ENCODE results near the gene GAB2. TPM values are rescaled to one million over a fixed set of nuclear protein-coding genes. Genes with fewer than 3 reads are reported as not detected.

The GAB2 gene
- total RNA-seq, 1 experiment from 2014 or later = 10.0 TPM

- in situ Hi-C loops (cut with HindIII; ENCODE audit: low pct_unique_long_range_greater_than_20kb, low sequenced_read_pairs) = no loop called here
- intact Hi-C loops (cut with micrococcal nuclease; ENCODE audit: unreplicated experiment) = no loop called here
- Histone ChIP-seq H3K4me3 (ENCODE audit: low read depth in 2 of 2, low read length in 2 of 2) (no peak overlapping the region), H3K27me3 (ENCODE audit: control insufficient read depth, insufficient read depth, low read length) (no peaks in the 10 kb centered on the region), H3K4me1 (ENCODE audit: control insufficient read depth, insufficient read depth, low read length) (no peaks in the 10 kb centered on the region), H3K36me3 (ENCODE audit: control insufficient read depth, insufficient read depth, low read length) (no peaks in the 10 kb centered on the region), H3K27ac (ENCODE audit: low read length) (no peak overlapping the region), H3K9me3 (ENCODE audit: control insufficient read depth, insufficient read depth, low read depth, low read length) (peaks cover 4% of the 10 kb centered on the region; the same call in 1 of the 2 replicates)
- DNase-seq (ENCODE audit: low read depth, low spot score) = no peak
- CTCF ChIA-PET = no interaction called here
- no peak for ATAC-seq
- POLR2A ChIA-PET = no interaction called here
- TF ChIP-seq, protein P1, sequence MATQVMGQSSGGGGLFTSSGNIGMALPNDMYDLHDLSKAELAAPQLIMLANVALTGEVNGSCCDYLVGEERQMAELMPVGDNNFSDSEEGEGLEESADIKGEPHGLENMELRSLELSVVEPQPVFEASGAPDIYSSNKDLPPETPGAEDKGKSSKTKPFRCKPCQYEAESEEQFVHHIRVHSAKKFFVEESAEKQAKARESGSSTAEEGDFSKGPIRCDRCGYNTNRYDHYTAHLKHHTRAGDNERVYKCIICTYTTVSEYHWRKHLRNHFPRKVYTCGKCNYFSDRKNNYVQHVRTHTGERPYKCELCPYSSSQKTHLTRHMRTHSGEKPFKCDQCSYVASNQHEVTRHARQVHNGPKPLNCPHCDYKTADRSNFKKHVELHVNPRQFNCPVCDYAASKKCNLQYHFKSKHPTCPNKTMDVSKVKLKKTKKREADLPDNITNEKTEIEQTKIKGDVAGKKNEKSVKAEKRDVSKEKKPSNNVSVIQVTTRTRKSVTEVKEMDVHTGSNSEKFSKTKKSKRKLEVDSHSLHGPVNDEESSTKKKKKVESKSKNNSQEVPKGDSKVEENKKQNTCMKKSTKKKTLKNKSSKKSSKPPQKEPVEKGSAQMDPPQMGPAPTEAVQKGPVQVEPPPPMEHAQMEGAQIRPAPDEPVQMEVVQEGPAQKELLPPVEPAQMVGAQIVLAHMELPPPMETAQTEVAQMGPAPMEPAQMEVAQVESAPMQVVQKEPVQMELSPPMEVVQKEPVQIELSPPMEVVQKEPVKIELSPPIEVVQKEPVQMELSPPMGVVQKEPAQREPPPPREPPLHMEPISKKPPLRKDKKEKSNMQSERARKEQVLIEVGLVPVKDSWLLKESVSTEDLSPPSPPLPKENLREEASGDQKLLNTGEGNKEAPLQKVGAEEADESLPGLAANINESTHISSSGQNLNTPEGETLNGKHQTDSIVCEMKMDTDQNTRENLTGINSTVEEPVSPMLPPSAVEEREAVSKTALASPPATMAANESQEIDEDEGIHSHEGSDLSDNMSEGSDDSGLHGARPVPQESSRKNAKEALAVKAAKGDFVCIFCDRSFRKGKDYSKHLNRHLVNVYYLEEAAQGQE (IDR thresholded peaks at IDR 0.05; ENCODE audit: insufficient read depth in 1 of 2, low read depth in 2 of 2, low read length in 1 of 2) = no peak
- no peak for TF ChIP-seq POLR2AphosphoS5 (IDR thresholded peaks at IDR 0.05; ENCODE audit: low read depth, low read length)
- no peak for TF ChIP-seq CTCF (IDR thresholded peaks at IDR 0.05)
- TF ChIP-seq TCF7L2 (IDR thresholded peaks at IDR 0.05; ENCODE audit: low read depth, low read length) = no peak
- TF ChIP-seq SIN3A (IDR thresholded peaks at IDR 0.05; ENCODE audit: borderline replicate concordance, insufficient read depth, low read depth, low read length) = no peak
- no TSS peak for BruUV-seq (replicated peaks)
These were observed 38.5 kb downstream of the GAB2 start for GRCh38 chr11:78379039-78379670.

DNA sequence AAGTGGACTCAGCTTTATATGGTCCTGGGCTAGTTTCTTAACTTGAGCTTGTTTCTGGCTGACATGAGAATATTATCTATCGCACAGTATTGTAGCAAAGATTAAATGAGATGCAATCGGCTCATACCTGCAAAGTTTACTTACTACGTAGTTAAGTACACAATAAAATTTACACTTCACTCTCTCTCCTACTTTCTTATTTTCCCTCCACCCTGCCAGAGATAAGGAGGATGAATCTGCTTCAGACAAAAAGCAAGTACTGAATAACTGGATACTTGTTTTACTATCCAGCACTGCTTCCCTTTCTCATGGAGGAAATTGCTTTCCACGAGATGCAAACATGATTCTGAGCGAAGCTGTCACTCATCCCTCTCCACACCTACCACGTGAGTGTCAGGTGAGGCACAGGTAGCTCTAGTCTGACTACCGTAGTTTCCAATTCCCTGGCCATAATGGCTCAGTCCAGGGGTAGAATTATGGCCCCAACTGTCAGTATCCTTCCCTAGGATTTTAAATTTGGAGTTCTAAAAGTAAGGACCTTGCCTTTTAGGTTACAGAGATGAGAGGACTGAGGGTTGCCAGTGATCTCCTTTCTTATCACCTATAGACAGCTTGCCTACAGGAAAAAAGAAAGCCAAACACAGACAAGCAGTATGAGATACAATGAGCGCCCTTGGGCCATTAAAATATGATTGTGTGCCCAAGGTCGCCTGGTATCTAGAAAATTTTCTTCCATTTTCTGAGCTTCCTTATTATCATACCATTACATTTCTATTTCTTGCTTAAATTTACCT is 39.8 kb downstream of the GAB2 start:
- ATAC-seq (no peak), DNase-seq (ENCODE audit: low read depth, low spot score) (no peak)
- Histone ChIP-seq H3K27ac (ENCODE audit: low read length) (no peak overlapping the region), H3K36me3 (ENCODE audit: control insufficient read depth, insufficient read depth, low read length) (no peaks in the 10 kb centered on the region), H3K9me3 (ENCODE audit: control insufficient read depth, insufficient read depth, low read depth, low read length) (no peaks in the 10 kb centered on the region), H3K27me3 (ENCODE audit: control insufficient read depth, insufficient read depth, low read length) (no peaks in the 10 kb centered on the region), H3K4me3 (ENCODE audit: low read depth in 2 of 2, low read length in 2 of 2) (no peak overlapping the region), H3K4me1 (ENCODE audit: control insufficient read depth, insufficient read depth, low read length) (no peaks in the 10 kb centered on the region)
- intact Hi-C loops (cut with micrococcal nuclease; ENCODE audit: unreplicated experiment) = no loop called here
- ChIA-PET CTCF (no interaction called here), POLR2A (interaction anchor here (0.7 kb wide), 1 partner anchor 19 kb away, joined by 3 read pairs; no protein-coding TSS in a partner anchor)
- in situ Hi-C loops (cut with HindIII; ENCODE audit: low pct_unique_long_range_greater_than_20kb, low sequenced_read_pairs) = no loop called here
- BruUV-seq (replicated peaks) = no TSS peak
- no peak for TF ChIP-seq SIN3A (IDR thresholded peaks at IDR 0.05; ENCODE audit: borderline replicate concordance, insufficient read depth, low read depth, low read length)
- TF ChIP-seq, protein P1 (IDR thresholded peaks at IDR 0.05; ENCODE audit: insufficient read depth in 1 of 2, low read depth in 2 of 2, low read length in 1 of 2) = no peak
- no peak for TF ChIP-seq POLR2AphosphoS5 (IDR thresholded peaks at IDR 0.05; ENCODE audit: low read depth, low read length)
- TF ChIP-seq CTCF (IDR thresholded peaks at IDR 0.05) = no peak
- no peak for TF ChIP-seq TCF7L2 (IDR thresholded peaks at IDR 0.05; ENCODE audit: low read depth, low read length)
